HG03135 (cell line): ENCODE measurements around the gene KATNIP.
A peak's percentile ranks its signal among the peaks of the same experiment; 100 is the strongest.
"Not testable (repeated sequence)": the region's sequence is repeated elsewhere in the genome, so short reads cannot be mapped to it uniquely, and the experiment has no call there.

Experiments
- ATAC-seq: cut with Tn5 transposase; IDR thresholded peaks from one replicate; pipeline ENCODE4 v1.9.1; 2021; ENCODE audit warnings: mild to moderate bottlenecking, moderate library complexity; ENCODE audit not compliant: unreplicated experiment

The KATNIP gene

DNA sequence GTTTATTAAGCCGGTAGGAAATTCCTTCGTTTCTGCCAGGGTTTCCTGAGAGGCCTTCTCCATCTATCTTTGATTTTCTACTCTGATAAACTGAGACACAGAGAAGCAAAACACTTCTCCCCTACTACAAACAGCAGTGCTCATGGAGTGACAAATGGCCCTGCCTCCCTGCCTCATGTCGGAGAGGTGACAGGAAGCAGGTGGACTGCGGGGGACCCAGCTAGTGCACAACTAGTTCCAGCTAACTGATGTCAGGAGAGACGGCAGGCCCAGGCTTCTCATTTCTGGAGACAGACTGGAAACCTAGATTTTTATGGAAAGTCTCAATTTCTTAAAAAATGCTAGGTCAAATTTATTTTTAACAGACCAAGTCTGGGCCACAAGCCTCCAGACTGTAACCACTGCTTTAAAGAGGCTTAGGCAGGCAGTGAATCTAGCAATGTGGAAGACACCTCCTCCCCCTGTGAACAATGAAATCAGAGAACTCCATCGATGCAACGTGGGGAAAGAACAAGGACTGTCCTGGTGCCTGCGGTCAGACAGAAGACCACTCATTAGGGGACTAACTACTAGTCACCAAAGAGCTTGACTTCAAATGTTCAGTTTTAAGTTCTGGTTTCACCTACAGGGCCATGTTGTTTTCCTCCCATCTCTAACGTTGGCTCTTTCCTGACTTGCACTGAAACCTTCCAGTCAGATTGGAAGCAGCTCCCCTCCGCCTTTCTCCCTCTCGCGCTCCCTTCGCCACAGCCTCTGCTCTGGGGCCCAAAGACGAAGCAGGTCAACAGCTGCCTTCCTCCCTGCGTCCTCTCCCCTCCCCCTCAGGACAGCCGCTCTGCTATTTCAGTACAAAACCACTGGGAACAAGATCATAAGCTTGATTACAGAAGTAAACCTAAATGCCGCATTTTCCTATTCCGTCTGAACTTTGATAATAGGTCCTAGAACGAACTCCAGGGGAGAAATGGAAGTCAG is 17.8 kb upstream of the KATNIP start:
- ATAC-seq, result no peak

DNA sequence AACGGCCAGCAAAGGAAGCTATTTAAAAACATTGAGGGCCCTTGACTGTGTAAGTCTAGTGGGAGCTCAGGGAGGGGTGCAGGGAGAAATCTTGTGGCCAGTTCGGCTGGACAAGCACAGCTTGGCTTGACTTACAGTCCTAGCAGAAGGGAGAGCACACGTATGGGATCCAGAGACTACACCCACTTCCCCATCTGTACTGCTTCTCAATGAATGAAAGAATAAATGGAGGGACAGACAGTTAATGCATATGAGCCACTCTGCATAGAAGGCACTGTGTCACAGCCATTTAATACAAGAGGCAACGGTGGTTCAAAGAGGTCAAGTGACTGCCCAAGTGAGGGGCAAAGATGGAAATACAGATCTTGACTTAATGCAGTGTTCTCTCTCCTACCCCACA is 15.7 kb upstream of the KATNIP start:
- ATAC-seq, result no peak

DNA sequence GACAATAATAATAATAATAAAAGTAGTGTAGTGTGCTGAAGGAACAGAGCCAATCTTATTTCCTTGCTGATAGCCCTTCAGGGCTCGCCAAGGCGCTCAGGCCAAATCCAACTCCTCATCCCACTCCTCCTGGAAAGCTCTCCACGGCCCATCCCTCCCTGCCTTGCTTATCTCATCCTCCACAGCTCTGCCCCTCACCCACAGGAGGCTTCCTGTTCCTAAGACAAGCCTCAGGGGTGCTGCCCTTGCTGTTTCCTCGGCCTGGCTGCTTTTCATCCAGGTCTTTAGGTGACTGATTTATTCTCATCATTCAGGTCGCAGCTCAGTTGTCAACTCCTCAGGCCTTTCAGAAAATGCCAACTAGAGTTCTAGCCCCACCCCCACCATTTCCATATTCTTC is 11.4 kb upstream of the KATNIP start:
- no peak for ATAC-seq

DNA sequence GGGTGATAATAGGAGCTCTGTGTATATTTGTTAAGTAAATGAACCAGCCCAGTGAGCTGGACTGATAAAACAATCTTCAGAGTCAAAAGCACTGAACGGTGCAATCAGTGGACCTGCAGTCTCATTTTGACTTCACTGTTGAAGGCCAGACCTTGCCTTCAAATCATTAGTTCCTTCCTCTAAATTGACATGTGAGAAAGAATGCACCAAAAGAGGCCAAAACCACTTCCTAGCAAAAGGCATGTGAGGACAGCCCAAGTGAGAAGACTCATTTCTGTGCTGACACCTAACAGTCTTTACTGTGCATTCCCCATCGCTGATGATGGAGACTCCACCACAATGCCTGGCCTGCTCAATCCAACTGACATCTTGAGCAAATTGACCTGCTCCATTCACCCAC is 10.8 kb upstream of the KATNIP start:
- no peak for ATAC-seq

DNA sequence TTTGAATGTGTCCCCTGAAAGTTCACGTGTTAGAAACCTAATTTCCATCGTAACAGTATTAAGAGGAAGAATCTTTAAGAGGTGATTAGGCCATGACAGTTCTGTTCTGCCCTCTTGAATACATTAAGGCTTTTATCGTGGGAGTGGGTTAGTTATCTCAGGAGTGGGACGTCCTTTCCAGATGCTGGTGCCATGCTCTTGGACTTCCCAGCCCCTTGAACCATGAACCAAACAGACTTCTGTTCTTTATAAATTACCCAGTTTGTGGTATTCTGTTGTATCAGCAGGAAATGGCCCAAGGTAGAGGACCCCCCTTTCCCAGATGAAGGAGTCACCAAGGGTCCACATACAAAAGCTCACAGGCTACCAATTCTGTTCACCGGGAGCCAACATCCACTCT is 10.3 kb upstream of the KATNIP start:
- ATAC-seq, result no peak

DNA sequence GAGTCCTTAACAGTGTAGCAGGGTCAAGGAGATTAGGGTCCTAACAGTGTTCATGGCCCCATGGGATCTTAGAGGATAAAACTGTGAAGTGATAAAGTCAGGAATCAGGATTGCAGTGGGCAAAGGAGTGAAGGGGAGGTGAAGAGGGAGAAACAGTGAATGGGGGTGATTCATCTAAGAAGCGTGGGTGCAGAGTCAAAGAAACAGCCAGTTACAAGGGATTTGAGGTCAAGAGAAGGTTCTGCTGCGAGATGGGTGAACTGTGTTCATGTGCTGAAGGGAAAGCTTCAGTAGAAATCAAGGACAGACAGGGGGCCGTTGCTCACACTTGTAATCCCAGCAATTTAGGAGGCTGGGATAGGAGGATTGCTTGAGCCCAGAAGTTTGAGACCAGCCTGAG is 6.1 kb upstream of the KATNIP start:
- ATAC-seq, result no peak

DNA sequence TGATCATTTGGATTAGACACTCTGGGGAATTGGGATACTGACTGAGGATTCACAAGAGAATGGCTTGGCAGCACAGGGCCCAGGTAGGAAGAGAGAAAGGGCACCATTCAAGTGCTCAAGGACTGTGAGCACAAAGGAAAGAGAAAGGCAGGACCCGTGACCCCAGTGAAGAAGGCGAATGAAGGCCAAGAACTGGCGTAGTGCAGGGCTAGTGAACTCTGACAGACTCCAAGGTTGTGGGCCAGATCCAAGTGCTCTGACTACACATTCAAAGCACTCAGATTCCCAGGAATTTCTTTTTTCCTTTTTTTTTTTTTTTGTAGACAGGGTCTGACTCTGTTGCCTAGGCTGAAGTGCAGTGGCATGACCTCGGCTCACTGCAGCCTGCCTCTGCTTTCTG is 5.3 kb upstream of the KATNIP start:
- ATAC-seq, result no peak

DNA sequence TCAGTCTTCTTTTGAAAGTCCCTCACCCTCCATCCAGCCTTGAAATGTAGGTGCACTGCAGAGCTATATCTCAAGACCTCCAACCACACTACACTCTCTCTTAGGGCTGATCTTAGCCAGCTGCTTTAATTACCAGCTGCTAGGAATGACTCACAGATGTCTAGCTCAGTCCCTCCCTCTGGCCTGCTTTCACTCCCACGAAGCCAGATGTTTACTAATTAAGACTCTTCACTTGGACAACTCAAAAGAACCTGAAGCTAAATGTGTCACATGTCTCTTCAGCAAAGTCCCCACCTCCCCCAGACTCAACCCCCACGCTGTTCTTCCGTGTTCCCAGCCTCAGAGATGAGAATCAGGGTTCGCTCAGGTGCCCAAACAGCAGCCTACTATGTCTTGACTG is 2.8 kb upstream of the KATNIP start:
- ATAC-seq, result no peak

DNA sequence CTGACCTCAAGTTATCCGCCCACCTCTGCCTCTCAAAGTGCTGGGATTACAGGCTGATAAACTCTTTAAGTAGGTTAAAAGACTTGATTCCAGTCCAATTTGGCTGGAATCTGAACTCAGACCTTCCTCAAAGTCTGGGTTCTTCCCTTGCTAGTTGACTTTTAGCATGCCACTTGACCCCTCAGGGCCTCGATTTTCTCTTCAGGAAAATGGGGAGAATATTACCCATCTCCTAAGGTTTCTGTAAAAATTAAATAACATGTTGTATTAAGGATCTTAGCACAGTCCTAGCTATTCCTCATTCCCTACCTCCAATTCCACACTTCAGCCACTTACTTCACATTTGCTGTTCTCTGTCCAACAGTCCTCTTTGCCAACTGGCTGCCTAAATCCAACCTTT is 2.1 kb upstream of the KATNIP start:
- ATAC-seq, result no peak

DNA sequence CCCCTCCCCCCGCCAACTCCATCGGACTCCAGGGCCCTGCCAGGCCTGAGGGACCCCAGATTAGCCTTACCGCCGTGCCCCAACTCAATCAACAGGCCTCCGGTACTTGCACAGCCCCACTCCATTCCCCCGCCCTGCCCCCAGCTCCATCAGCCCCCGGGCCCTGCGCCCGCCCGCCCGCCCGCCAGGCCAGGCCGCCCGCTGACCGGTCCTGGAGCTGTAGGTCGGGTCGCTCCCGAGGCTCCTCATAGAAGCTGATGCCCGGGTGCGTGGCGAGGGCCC is 539 bp upstream of the KATNIP start:
- ATAC-seq, result peak; percentile 42

DNA sequence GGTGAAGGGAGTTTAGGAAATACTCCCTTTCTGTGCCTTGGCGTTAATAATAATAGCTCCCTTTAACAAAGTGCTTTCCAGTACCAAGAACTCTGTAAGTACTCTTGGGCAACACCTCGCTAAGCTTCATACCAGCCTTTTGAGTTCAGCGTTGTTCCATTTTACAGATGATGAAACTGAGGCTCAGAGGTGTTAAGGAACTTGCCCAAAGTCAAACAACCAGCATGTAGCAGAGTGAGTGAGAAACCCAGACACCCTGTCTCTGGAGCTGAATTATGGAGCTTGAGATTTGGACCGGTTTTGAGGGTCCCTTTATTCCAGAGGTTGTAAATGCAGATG is 607 bp downstream of the KATNIP start:
- ATAC-seq, result no peak

DNA sequence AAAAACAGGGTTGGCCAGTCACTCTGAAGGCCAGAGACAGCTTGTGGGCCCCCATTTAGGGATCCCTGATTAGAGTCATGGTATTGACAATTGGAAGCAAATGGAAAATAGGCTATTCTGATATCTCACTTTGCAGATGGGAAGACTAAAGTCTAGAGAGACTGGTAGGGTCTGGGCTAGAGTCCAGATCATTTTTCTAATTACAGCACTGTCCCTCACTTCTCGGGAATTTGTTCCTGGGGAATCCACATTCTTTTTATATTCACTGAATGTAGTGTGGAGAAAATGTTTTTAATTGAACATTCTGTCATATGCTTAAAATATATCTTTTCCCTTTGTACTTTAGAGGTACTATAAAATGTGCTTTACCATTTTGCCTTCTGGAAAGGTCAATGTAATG is 1.1 kb downstream of the KATNIP start:
- no peak for ATAC-seq

DNA sequence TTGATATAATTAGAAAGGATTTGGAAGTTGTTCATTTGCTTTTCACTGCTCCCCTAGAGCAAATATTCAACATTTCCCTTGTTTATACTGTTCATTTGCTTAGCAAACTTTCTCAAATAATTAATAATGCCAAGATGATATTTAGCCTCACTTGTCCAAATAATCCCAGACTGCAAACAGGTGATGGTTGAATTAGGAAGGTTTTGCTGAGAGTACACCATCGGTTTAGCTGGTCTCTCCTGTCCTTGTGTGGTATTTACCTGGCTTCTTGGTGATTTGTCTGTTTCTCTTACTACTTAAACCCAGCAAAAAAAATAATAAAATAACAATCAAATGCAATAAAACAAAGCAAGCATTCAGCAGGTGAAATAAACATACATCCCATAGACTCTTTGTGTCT is 6.5 kb downstream of the KATNIP start:
- no peak for ATAC-seq

DNA sequence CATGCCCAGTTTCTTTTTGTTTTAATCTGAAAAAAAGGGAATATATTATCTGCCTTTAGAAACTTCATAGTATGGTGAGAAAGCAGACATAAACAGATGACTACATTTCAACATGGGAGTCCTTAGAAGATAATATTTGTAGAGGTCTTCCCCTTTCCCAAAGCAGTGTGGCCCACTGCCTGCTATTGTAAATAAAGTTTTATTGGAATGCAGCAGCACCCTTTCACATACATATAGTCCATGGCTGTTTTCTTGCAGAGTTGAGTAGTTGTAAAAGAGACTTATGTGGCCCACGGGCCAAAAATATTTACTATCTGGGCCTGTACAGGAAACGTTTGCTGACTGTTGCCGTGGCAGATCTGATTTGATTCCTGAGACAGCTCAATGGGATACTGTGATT is 8.5 kb downstream of the KATNIP start:
- no peak for ATAC-seq

DNA sequence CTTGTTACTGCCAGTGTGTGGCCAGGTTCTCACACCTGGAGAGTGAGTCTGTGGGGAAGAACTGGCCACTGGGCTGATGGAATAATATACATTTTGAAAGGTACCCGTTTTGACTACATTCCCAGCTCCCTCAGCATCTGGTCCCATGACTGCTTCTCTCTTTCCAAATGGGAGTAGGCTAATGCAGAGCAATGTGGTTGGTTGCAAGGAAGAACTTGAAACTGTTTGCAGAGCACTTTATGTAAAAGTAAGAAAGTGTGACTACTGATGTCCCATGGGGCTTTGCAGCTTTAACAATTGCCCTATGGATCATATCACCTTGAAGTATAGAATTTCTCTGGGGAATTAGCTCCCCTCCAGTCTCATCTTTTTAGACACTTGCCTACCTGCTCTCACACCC is 9.0 kb downstream of the KATNIP start:
- ATAC-seq, result no peak

DNA sequence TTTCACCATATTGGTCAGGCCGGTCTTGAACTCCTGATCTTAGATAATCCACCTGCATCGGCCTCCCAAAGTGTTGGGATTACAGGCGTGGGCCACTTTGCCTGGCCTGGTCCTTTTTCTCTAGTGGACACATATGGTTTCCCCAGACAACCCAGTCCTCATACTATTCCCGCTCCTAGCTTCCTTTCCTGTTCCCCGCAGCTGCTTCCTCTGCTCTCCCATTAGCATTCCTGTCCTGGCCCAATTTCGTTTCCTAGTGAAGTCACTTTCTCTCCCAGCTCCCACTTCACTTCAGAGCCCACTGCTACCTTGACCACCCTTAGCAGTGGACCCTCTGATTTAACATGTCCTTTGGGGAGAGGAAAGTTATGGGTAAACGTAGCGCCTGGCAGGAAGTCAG is 11.3 kb downstream of the KATNIP start:
- ATAC-seq, result no peak

DNA sequence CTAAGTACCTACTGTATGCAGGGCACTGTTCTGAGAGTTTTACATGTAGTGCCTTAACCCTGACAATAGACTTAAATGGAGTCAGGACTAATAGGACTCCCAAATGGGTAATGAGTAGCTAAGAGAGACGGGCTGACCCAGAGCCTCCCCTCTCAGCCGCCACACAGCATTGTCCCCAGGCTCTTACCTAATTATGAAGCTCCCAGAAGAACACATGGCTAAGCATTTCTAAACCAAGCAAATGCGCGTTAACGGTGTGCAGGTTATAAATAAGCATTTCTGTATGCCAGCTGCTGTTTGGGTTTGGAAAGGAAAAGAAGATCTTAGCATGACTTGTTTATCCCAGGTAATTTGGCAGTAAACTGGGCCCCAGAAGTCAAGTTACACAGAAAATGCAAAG is 14.3 kb downstream of the KATNIP start:
- ATAC-seq, result no peak

DNA sequence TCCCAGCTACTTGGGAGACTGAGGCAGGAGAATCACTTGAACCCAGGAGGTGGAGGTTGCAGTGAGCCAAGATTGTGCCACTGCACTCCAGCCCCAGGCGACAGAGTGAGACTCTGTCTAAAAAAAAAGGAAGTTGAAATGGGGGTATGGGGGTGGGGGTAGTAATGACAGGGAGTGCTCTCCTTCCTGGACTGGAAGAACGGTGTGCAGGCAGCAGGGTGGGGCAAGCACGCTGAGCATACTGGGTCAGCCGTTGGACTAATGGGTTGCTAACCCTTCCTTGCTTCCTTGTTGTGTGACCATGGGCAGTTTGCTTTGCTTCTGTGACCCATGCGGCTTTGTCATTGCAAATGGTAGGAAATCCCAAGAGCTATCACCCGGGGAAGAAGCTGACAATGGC is 16.5 kb downstream of the KATNIP start:
- ATAC-seq, result no peak

DNA sequence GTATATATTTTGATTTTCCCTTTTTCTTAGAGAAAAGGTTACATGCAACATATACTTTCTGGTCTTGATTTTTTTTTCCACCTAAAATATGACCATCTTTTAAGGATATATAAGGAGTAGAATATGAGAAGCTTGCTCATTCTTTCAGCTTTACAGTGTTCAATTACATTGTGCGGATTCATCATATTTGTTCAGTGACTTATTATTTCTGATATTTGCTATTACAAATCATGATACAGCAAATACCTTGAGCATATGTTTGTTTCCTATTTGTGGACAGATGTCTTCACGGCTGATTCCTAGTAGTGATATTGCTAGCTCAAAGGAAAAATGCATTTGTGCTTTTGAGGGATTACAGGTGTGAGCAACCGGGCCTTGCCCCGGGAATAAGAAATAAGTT is 18.1 kb downstream of the KATNIP start:
- ATAC-seq, result no peak

DNA sequence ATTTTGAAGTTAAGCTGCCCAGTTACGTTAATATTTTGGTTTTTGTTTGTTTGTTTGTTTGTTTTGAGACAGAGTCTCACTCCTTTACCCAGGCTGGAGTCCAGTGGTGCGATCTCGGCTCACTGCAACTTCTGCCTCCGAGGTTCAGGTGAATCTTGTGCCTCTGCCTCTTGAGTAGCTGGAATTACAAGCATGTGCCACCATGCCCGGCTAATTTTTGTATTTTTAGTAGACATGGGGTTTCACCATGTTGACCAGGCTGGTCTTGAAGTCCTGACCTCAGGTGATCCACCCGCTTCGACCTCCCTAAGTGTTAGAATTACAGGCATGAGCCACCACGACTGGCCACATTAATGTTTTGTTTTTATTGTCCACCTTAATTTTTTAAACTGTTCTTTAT is 21.0 kb downstream of the KATNIP start:
- ATAC-seq, result not testable (repeated sequence)

DNA sequence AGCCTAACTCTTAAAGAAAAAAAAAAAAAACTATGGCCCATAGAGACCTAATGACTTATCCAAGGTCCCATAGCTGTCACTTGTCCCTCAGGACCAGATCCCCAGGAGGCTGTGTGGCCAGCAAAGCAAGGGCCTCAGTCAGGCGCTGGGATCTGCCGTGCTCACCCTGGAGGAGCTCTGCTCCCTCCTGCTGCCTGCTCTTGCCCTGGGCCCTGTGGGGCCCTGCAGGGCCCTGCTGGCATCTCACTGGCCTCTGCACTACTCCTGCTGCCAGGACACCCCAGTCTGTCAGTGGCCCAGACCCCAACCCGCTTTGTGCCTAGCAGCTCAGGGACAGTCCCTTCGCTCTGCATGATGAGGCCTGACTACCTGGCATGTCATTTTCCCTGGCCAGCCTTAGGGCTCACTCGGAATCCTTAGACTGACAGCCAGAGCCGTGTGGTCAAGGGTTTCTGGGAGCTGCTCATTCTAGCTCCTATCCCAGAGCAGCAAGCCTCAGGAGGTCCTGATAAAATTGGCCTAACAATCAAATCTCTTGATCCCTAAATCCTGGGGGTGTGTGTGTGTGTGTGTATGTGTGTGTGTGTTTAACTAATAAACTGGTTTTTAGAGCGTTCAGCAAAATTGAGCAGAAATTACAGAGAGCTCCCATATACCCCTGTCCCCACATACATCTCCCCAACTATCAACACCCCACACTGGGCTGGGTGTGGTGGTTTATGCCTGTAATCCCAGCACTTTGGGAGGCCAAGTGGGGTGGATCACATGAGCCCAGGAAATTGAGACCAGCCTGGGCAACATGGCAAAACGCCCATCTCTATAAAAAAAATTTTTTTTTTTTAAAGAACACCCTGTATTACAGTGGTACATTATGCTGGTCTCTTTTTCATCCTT is 21.7 kb downstream of the KATNIP start:
- no peak for ATAC-seq

DNA sequence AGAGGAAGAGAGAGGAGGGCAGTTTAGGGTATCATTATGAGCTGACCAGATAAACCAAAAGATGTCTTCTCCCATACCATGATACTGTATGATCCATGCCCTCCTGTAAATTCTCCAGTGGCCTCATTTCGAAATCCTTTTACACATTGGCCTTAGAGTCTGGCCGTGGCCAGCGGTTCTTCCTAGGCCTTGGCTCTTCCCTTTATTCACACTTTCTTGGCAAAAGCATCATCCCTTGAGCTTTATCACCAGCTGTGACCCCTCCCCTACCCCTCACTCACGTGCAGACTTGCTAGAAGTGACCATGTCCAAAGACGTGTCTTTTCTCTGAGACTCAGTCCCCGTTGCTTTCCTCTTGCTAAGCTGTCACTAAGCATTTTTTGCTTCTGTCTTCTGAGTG is 22.8 kb downstream of the KATNIP start:
- ATAC-seq, result no peak
